Loucy (cell line): ENCODE data around the gene NADK2.

Source experiments
- H2AFZ ChIP-seq: fragments of 200-600 bp; sonication (generic); 2 replicates; pipeline ENCODE4 v1.6.0; 2016; ENCODE audit warnings: antibody characterized with exemption, mild to moderate bottlenecking, low read length, moderate library complexity
- H3F3A ChIP-seq: fragments of 200-600 bp; 2 replicates; pipeline ENCODE4 v1.6.0; 2016; ENCODE audit warnings: antibody characterized with exemption, low read depth, mild to moderate bottlenecking
- H3K27me3 ChIP-seq: fragments of 200-600 bp; sonication (generic); 2 replicates; pipeline ENCODE4 v1.6.1; 2014; ENCODE audit warnings: low read length, mild to moderate bottlenecking; ENCODE audit not compliant: insufficient read depth, poor library complexity, severe bottlenecking
- H3K36me3 ChIP-seq: fragments of 200-600 bp; sonication (generic); 2 replicates; pipeline ENCODE4 v1.6.1; 2016; ENCODE audit warnings: low read length; ENCODE audit not compliant: insufficient read depth
- H3K4me1 ChIP-seq: fragments of 200-600 bp; sonication (generic); 2 replicates; pipeline ENCODE4 v1.5.1; 2014; ENCODE audit warnings: low read length, mild to moderate bottlenecking; ENCODE audit not compliant: insufficient read depth, poor library complexity, severe bottlenecking
- H3K4me2 ChIP-seq: fragments of 200-600 bp; sonication (generic); 2 replicates; pipeline ENCODE4 v1.6.0; 2014; ENCODE audit warnings: antibody characterized with exemption, low read length, low read depth, mild to moderate bottlenecking; ENCODE audit not compliant: poor library complexity, severe bottlenecking
- H3K4me3 ChIP-seq: fragments of 200-600 bp; sonication (generic); 2 replicates; pipeline ENCODE4 v1.5.1; 2014; ENCODE audit warnings: low read length, mild to moderate bottlenecking, mixed read lengths; ENCODE audit not compliant: poor library complexity, severe bottlenecking
- H3K79me2 ChIP-seq: fragments of 200-600 bp; sonication (generic); 2 replicates; pipeline ENCODE4 v1.6.1; 2014; ENCODE audit warnings: low read length; ENCODE audit not compliant: insufficient read depth
- H3K9ac ChIP-seq: fragments of 200-600 bp; sonication (generic); 2 replicates; pipeline ENCODE4 v1.6.0; 2014; ENCODE audit warnings: mild to moderate bottlenecking, low read depth, low read length, moderate library complexity; ENCODE audit not compliant: poor library complexity, severe bottlenecking
- H3K9me2 ChIP-seq: fragments of 200-600 bp; sonication (generic); replicated peaks from 2 replicates; pipeline ENCODE4 v1.6.1; 2016; ENCODE audit warnings: low read depth, low read length, mixed read lengths
- H3K9me3 ChIP-seq: fragments of 200-600 bp; sonication (generic); 2 replicates; pipeline ENCODE4 v1.6.1; 2014; ENCODE audit warnings: mild to moderate bottlenecking, antibody characterized with exemption, low read length, low read depth; ENCODE audit not compliant: insufficient read depth
- H4K20me1 ChIP-seq: fragments of 200-600 bp; sonication (generic); 2 replicates; pipeline ENCODE4 v1.6.0; 2014; ENCODE audit warnings: antibody characterized with exemption, low read length, mild to moderate bottlenecking; ENCODE audit not compliant: insufficient read depth, poor library complexity, severe bottlenecking
- EZH2phosphoT487 ChIP-seq: fragments of 200-600 bp; IDR thresholded peaks from 2 replicates; pipeline ENCODE4 v1.6.1; 2018; ENCODE audit warnings: antibody characterized with exemption, mild to moderate bottlenecking, moderate library complexity, borderline replicate concordance
- TF ChIP-seq, protein P1 (sequence below): fragments of 200-600 bp; sonication (generic); conservative IDR thresholded peaks from 2 replicates; pipeline ENCODE4 v1.5.1; 2014; ENCODE audit warnings: mild to moderate bottlenecking, antibody characterized with exemption, low read length

The NADK2 gene

DNA sequence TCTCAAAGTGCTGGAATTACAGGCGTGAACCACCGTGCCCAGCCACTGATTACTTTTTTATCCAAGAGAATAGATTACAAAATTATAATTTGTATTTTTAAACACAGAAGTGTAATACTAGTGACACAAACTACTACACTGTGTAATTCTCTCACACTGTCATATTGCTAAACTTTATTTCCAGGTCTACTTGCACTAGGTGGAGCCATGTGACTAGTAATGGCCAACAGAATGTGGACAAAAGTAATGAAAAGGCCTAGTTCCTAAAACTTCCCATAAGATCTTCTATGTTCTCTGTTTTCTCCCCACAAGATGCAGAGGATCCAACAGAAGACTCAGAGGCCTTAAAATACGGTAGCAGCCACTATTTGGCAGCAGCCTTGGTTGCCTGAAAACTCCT lies 27.3 kb downstream of the NADK2 start:
- Histone ChIP-seq H2AFZ (no peak overlapping the region), H3K27me3 (no peaks in the 10 kb centered on the region), H3F3A (no peaks in the 10 kb centered on the region), H3K9me2 (no peaks in the 10 kb centered on the region), H3K4me1 (no peaks in the 10 kb centered on the region), H3K4me2 (no peak overlapping the region), H3K9me3 (no peaks in the 10 kb centered on the region), H3K36me3 (peaks cover 50% of the 10 kb centered on the region), H3K9ac (no peak overlapping the region), H3K79me2 (no peaks in the 10 kb centered on the region), H3K4me3 (no peak overlapping the region), H4K20me1 (no peaks in the 10 kb centered on the region)
- no peak for TF ChIP-seq EZH2phosphoT487
- TF ChIP-seq, protein P1, sequence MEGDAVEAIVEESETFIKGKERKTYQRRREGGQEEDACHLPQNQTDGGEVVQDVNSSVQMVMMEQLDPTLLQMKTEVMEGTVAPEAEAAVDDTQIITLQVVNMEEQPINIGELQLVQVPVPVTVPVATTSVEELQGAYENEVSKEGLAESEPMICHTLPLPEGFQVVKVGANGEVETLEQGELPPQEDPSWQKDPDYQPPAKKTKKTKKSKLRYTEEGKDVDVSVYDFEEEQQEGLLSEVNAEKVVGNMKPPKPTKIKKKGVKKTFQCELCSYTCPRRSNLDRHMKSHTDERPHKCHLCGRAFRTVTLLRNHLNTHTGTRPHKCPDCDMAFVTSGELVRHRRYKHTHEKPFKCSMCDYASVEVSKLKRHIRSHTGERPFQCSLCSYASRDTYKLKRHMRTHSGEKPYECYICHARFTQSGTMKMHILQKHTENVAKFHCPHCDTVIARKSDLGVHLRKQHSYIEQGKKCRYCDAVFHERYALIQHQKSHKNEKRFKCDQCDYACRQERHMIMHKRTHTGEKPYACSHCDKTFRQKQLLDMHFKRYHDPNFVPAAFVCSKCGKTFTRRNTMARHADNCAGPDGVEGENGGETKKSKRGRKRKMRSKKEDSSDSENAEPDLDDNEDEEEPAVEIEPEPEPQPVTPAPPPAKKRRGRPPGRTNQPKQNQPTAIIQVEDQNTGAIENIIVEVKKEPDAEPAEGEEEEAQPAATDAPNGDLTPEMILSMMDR = peak; percentile 23; the same call in 1 of the 2 replicates

DNA sequence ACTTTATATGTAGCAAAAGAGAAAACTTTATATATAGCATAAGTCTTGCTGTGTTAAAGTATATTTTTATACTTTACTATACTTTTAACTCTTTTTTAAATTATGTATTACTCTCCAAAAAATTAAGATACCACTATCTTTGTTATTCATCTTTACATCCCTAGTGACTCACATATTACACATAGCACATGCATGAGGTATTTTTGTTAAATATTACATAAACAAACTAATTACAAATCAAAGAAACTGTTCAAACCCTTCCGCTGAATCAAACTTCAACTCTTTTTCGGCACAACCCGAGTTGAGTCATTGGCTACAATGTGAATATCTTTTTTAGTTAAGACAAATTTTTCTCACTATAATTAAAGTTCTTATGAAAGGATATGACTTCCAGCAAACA lies 32.1 kb downstream of the NADK2 start:
- TF ChIP-seq, protein P1 = no peak
- no peak for TF ChIP-seq EZH2phosphoT487
- Histone ChIP-seq H3K79me2 (no peaks in the 10 kb centered on the region), H3F3A (no peaks in the 10 kb centered on the region), H3K4me3 (no peak overlapping the region), H3K27me3 (no peaks in the 10 kb centered on the region), H3K9me2 (no peaks in the 10 kb centered on the region), H3K9ac (no peak overlapping the region), H4K20me1 (no peaks in the 10 kb centered on the region), H3K4me1 (no peaks in the 10 kb centered on the region), H3K4me2 (no peak overlapping the region), H2AFZ (no peak overlapping the region), H3K36me3 (peaks cover 37% of the 10 kb centered on the region), H3K9me3 (no peaks in the 10 kb centered on the region)

GRCh38 chr5:36208786-36209185 lies 32.9 kb downstream of the NADK2 start:
- no peak overlapping the region for H3K9ac ChIP-seq
- H3K36me3 ChIP-seq = peaks cover 42% of the 10 kb centered on the region
- H2AFZ ChIP-seq = no peak overlapping the region
- H3K4me2 ChIP-seq = no peak overlapping the region
- TF ChIP-seq, protein P1 = no peak
- TF ChIP-seq EZH2phosphoT487 = no peak
- no peaks in the 10 kb centered on the region for H3K27me3 ChIP-seq
- H4K20me1 ChIP-seq = no peaks in the 10 kb centered on the region
- H3K79me2 ChIP-seq = no peaks in the 10 kb centered on the region
- no peaks in the 10 kb centered on the region for H3F3A ChIP-seq
- H3K4me3 ChIP-seq = no peak overlapping the region
- no peaks in the 10 kb centered on the region for H3K4me1 ChIP-seq
- no peaks in the 10 kb centered on the region for H3K9me3 ChIP-seq
- no peaks in the 10 kb centered on the region for H3K9me2 ChIP-seq
